Left cardiac atrium (tissue), 4 donors: ENCODE results near the gene GTSE1. TPM values are rescaled to one million over a fixed set of nuclear protein-coding genes. Genes with fewer than 3 reads are reported as not detected.

ENCODE experiments used
- ATAC-seq, 2 donors: fragments of 200-7000 bp; cut with Tn5 transposase; one replicate each; pipeline ENCODE4 v1.9.1; 2020; ENCODE audit warnings: mild to moderate bottlenecking in 2 of 2, moderate library complexity in 2 of 2
- DNase-seq: peaks from one replicate; pipeline ENCODE4 v3.0.0-alpha.2; 2020
- intact Hi-C, 2 donors: fragments of 100-400 bp; cut with DNase I; formaldehyde crosslinking; loops; one replicate each; pipeline versions ENCODE4 v1.14.1 to v1.15.1; 2022 to 2023
- total RNA-seq, 2 donors: library from RNA; stranded (reverse); fragmentation: NEBNext Ultra II Directional; extraction: Animal tissue kit (Norgen Biotek cat#: 25700); gene quantifications; one replicate each; pipeline ENCODE4 v1.2.1, GENCODE V29; 2021
- donor health status: DM: no; HTN: yes; CAD: no.
- donor health status: DM: no; HTN: yes; CAD: no; lungs with severe emphysema.
- donor health status: DM: yes; HTN: yes; CAD: no.
- donor health status: Dilated cardiomyopathy.

GTSE1 gene
- total RNA-seq, 2 donors from 2014 or later = 0.24 to 0.94 TPM

- no peak for ATAC-seq
- intact Hi-C loops = no loop called here
- no peak for DNase-seq
Observed at GRCh38 chr22:46272762-46273431, 23.8 kb upstream of the GTSE1 start.

GRCh38 chr22:46273432-46274148, 23.1 kb upstream of the GTSE1 start:
- intact Hi-C loops = no loop called here
- ATAC-seq (peak; percentile 32 to 42), DNase-seq (peak; percentile 7)

- ATAC-seq = no peak
- DNase-seq = peak; percentile 5
- intact Hi-C loops = no loop called here
Observed at GRCh38 chr22:46274381-46274780, 22.3 kb upstream of the GTSE1 start.

GRCh38 chr22:46275455-46276122, 21.1 kb upstream of the GTSE1 start:
- intact Hi-C loops = no loop called here
- ATAC-seq = no peak
- DNase-seq = peak; percentile 3

GRCh38 chr22:46276563-46276962, 20.1 kb upstream of the GTSE1 start:
- no peak for ATAC-seq
- intact Hi-C loops = no loop called here

GRCh38 chr22:46278656-46279645, 17.7 kb upstream of the GTSE1 start:
- DNase-seq (no peak), ATAC-seq (no peak)
- intact Hi-C loops = no loop called here

More at GRCh38 chr22:46276563-46276962, 20.1 kb upstream of the GTSE1 start:
- DNase-seq = no peak

- DNase-seq (no peak), ATAC-seq (peak in 1 of 2 donors; percentile 41)
- intact Hi-C loops = no loop called here
Observed at GRCh38 chr22:46280063-46280817, 16.4 kb upstream of the GTSE1 start.

GRCh38 chr22:46280999-46281623, 15.6 kb upstream of the GTSE1 start:
- intact Hi-C loops = no loop called here
- no peak for DNase-seq
- peak; percentile 21 to 60 for ATAC-seq

GRCh38 chr22:46281866-46282678, 14.6 kb upstream of the GTSE1 start:
- ATAC-seq = no peak
- intact Hi-C loops = no loop called here
- no peak for DNase-seq

- intact Hi-C loops = loop anchor here in 1 of 2 donors (5.0 kb wide), 1 partner anchor 34 kb away; the partner anchor contains the start of gene CDPF1
- no peak for DNase-seq
- no peak for ATAC-seq
Observed at GRCh38 chr22:46286006-46286405, 10.7 kb upstream of the GTSE1 start.

GRCh38 chr22:46286941-46287872, 9.5 kb upstream of the GTSE1 start:
- DNase-seq = peak; percentile 13
- no peak for ATAC-seq
- intact Hi-C loops = loop anchor here in 1 of 2 donors (5.0 kb wide), 1 partner anchor 35 kb away; the partner anchor contains the start of gene CDPF1

GRCh38 chr22:46287873-46288751, 8.6 kb upstream of the GTSE1 start:
- intact Hi-C loops = loop anchor here in 1 of 2 donors (5.0 kb wide), 1 partner anchor 36 kb away; the partner anchor contains the start of gene CDPF1
- ATAC-seq = peak; percentile 22 to 31

GRCh38 chr22:46288846-46289243, 7.8 kb upstream of the GTSE1 start:
- DNase-seq = no peak
- ATAC-seq = no peak
- intact Hi-C loops = loop anchor here in 1 of 2 donors (5.0 kb wide), 1 partner anchor 37 kb away; the partner anchor contains the start of gene CDPF1

More at GRCh38 chr22:46287873-46288751, 8.6 kb upstream of the GTSE1 start:
- peak; percentile 46 for DNase-seq

- no peak for DNase-seq
- peak; percentile 13 to 60 for ATAC-seq
Observed at GRCh38 chr22:46289244-46289891, 7.3 kb upstream of the GTSE1 start.

More at GRCh38 chr22:46289244-46289891, 7.3 kb upstream of the GTSE1 start:
- intact Hi-C loops = loop anchor here in 1 of 2 donors (5.0 kb wide), 1 partner anchor 37 kb away; the partner anchor contains the start of gene CDPF1
